GM04503 (cell line): Measurements from ENCODE around the gene MYBPC3.

Experiments used
- DNase-seq: peaks from one replicate; pipeline ENCODE4 v3.0.0-alpha.2; 2012; ENCODE audit warnings: low read depth

MYBPC3 gene

DNA sequence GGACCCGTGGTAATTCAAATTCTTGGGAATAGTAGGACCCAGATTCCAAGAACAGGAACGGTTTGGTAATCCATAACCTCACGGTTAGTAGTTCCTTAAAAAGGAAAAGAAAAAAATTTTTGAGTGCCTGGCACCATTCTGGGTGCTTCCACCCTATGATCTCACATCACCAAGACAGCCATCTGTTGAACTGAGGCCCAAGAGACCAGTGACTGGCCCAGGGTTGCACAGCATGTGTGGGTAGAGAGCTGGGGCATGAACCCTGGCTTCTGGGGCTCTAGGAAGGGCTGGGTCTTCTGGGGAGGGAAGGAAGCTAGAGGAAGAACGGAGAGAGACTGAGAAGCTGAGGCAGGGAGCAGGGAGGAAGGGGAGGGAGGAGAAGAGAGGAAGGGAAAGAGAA lies 30.6 kb upstream of the MYBPC3 start:
- no peak for DNase-seq

GRCh38 chr11:47380078-47380477 lies 27.6 kb upstream of the MYBPC3 start:
- DNase-seq = no peak

GRCh38 chr11:47379317-47379716 lies 26.8 kb upstream of the MYBPC3 start:
- DNase-seq = no peak

DNA sequence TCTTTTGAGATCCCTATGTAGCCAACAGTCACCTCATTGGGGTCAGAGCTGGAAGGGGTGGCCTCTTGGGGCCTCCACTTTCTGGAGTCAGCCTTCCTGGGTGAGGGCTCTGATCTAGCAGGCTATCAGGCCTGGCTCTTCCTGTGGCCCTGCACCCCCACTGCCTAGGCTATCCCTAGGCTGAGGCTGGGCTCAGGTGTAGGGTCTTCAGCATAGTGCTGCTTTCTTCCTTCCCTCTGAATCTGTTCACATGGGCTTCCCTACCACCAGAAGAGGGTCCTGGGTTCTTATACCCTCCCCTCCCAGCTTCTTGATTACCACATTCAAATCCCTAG lies 26.3 kb upstream of the MYBPC3 start:
- DNase-seq = no peak

GRCh38 chr11:47378010-47378835 lies 25.7 kb upstream of the MYBPC3 start, which contains the start of gene SPI1:
Gene SPI1 (minus strand): TSS chr11:47378547. CDS start chr11:47378353, 194 bp downstream.
- no peak for DNase-seq

DNA sequence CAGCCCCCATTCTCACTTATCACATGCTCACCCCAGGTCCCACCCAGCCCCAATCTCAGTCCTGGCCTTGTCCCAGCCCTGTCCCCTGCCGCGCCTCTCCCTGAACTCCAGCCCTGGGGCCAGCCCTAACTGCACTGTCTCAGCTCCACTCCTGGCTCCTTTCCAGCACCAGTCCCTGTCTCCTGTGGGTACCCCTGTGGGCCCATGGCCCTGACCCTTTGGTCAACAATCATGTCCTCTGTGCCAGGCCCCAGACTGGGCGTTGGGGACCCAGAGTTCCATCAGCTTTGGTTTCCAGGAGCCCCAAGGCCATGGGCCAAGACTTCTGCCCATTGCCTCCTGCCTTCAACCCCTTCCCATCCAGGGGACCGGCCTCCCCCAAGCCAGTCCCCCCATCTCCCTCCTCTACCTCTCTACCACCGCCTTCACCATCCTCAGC lies 25.1 kb upstream of the MYBPC3 start:
- DNase-seq = no peak

GRCh38 chr11:47376525-47377371 lies 24.2 kb upstream of the MYBPC3 start:
- DNase-seq = no peak

- DNase-seq = no peak
Observed at GRCh38 chr11:47376107-47376524, 23.6 kb upstream of the MYBPC3 start.

DNA sequence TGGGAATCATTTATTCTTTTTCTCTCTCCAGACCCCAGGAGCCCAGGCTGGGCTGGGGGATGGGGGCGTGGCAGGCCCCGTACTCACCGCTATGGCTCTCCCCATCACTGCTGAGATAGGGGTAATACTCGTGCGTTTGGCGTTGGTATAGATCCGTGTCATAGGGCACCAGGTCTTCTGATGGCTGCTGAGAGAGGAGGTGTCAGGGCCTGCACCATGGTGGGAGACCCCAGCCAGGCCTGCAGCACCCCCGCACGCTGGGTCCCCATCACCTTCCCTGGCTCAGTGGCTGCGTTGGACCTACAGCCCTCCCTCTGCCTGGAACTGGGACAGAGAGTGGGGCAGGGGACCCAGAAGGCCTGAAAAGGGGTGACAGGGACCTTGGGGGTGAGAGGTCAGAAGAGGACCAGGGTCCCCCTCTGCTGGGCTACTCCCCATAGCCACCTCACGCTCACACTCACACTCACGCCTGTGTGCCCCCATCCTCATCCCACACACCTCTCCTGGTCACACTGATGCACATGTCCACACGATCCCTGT lies 23.1 kb upstream of the MYBPC3 start:
- no peak for DNase-seq

- no peak for DNase-seq
Observed at GRCh38 chr11:47375020-47375419, 22.5 kb upstream of the MYBPC3 start.

- no peak for DNase-seq
Observed at GRCh38 chr11:47374720-47375019, 22.2 kb upstream of the MYBPC3 start.

- no peak for DNase-seq
Observed at GRCh38 chr11:47373876-47374719, 21.6 kb upstream of the MYBPC3 start.

- DNase-seq = no peak
Observed at GRCh38 chr11:47372422-47372821, 19.9 kb upstream of the MYBPC3 start.

DNA sequence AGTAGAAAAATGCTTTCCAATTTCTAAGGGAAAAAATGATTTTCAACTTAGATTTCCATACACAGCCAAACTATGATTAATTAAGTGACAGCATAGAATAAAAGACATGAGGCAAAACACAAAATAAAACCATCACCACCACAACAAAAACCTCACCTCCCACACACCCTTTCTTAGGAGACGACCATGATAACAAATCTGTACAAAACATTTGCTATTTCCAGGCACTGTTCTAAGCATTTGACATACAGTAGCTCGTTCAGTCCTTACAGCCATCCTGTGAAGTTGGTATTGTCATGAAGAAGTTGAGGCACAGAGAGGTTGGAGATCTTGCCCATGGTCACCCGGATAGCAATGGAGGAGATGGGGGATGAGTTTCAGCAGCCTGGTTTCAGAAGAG lies 17.2 kb upstream of the MYBPC3 start:
- no peak for DNase-seq

DNA sequence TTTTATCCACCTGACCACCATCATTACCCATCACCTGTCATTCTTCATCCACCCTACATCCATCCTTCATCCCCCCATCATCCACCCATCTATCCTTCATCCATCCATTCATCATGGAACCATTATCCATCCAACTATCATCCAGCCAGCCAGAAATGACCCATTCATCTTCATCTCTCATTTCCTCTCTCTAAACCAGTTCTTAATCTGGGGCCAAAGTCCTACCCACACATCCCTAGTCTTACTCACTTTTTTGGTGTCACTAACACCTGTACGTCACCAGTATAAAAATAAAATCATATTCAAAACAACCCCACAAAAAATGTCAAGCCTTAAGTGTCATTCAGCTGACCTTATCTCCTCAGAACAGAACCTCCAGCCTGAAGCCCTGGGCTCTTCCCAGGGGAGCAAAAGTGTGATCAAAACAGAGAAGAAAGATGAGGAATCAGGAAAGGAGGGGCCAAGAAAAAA lies 13.6 kb upstream of the MYBPC3 start:
- DNase-seq = no peak

- no peak for DNase-seq
Observed at GRCh38 chr11:47361419-47361818, 8.9 kb upstream of the MYBPC3 start.

- no peak for DNase-seq
Observed at GRCh38 chr11:47360341-47360740, 7.8 kb upstream of the MYBPC3 start.

GRCh38 chr11:47359586-47359985 lies 7.1 kb upstream of the MYBPC3 start:
- DNase-seq = no peak

GRCh38 chr11:47359162-47359561 lies 6.7 kb upstream of the MYBPC3 start:
- DNase-seq = no peak

DNA sequence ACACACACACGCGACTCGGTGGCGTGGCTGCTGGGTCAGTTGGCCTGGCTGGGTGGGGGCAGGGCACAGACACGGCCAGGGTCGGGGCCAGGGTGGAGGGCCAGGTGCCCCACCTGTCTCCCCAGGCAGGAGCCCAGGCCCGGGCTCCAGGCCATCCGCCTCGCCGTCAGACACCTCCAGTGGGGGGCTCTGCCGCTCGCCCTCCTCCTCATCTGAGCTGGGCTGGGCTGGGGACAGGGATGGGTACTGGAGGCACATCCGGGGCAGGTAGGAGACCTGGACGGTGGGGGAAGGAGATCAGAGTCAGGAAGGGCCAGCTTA lies 6.2 kb upstream of the MYBPC3 start:
- DNase-seq = no peak

GRCh38 chr11:47357985-47358730 lies 5.7 kb upstream of the MYBPC3 start:
- no peak for DNase-seq

GRCh38 chr11:47356998-47357329 lies 4.5 kb upstream of the MYBPC3 start:
- no peak for DNase-seq
